Stimulated activated CD4-positive, alpha-beta T cell treated with anti-CD3 and anti-CD28 coated beads, Interleukin-15, amount 100 ng/mL, for 48 hours (primary cell): Measurements from ENCODE around the gene LMNB1.
"Not testable (repeated sequence)": the region's sequence is repeated elsewhere in the genome, so short reads cannot be mapped to it uniquely, and the experiment has no call there.

Experiments used
- DNase-seq, 2 donors: peaks; one replicate each; pipeline ENCODE4 v3.0.0-alpha.2; 2020; ENCODE audit warnings: low read depth in 2 of 2

The LMNB1 gene

GRCh38 chr5:126778675-126779403 lies 1.9 kb downstream of the LMNB1 start:
- DNase-seq: no peak

GRCh38 chr5:126780165-126780827 lies 3.4 kb downstream of the LMNB1 start:
- DNase-seq: peak; percentile 24 to 40

DNA sequence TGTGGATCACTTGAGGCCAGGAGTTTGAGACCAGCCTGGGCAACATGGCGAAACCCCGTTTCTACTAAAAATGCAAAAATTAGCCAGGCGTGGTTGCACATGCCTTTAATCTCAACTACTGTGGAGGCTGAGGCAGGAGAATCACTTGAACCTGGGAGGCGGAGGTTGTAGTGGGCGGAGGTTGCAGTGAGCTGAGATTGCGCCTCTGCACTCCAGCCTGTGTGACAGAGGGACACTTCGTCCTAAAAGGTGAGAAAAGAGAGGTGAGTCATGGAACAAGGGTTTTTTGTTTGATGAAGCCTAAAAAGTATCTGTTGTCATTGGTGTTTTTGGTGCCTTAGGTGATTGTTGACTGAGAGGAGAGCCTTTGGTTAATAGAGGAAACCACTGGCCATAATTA lies 11.5 kb downstream of the LMNB1 start:
- not testable (repeated sequence) for DNase-seq

GRCh38 chr5:126793097-126793496 lies 16.2 kb downstream of the LMNB1 start:
- DNase-seq: no peak

DNA sequence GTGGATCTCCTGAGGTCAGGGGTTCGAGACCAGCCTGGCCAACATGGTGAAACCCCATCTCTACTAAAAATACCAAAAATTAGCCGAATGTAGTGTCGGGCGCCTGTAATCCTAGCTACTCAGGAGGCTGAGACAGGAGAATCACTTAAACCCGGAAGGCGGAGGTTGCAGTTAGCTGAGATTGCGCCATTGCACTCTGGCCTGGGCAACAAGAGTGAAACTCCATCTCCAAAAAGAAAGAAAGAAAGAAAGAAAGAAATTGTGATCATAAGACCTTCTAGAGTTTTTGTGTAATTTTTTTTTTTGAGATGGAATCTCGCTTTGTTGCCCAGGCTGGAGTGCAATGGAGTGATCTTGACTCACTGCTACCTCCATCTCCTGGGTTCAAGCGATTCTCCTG lies 16.7 kb downstream of the LMNB1 start:
- not testable (repeated sequence) for DNase-seq

GRCh38 chr5:126794157-126794828 lies 17.4 kb downstream of the LMNB1 start:
- DNase-seq: no peak

GRCh38 chr5:126799780-126800179 lies 22.8 kb downstream of the LMNB1 start:
- no peak for DNase-seq

- no peak for DNase-seq
Observed at GRCh38 chr5:126801174-126801991, 24.4 kb downstream of the LMNB1 start.

DNA sequence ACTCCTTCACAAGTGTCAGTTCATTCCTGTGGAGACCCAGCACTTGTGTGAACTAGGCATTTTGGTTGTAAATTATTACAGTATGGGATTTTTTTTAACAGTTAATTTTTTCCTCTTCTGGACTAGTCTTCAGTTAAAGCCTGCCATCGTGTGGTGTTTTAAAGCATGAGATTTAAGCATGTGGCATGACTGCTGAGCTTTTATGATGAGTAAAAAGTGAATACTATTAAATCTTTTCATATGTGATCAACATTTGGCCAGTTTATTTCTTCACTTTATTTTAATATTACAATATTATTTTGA lies 25.0 kb downstream of the LMNB1 start:
- DNase-seq: no peak

DNA sequence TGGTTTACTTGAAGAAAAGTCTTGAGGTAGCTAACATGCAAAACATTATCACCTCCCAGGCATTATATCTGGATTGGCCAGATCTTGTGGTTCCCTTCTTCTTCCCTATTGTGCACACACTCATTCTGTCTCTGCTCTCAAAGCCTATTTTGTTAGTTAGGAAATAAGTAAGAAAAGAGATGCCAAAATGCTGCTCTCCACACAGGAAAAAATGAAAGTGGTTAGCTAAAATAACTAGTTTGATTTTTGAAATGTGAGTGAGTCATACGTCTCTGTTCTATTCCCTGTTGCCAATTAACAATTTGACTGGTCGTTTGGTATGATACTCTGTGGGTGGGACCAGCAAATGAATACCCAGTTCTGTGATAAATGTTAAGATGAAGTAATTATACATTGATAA lies 28.1 kb downstream of the LMNB1 start:
- DNase-seq: no peak

DNA sequence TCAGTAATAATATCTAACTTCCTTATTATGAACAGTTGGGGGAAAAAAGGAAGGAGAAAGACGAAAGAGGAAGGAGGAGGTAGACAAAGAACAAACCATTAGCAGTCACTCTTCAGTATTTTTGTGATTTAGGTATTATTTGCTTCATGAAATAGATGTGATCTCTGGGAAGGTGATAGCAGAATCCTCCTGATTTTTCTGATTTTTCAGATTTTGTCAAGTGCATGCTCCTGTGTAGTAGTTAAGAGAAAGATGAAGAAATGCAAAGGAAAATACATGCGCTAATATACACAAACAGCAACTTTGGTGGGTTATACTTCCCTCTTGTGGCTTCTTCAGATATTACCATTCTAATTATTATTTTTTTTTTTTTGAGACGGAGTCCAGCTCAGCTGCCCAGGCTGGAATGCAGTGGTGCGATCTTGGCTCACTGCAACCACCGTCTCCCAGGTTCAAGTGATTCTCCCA lies 31.6 kb downstream of the LMNB1 start:
- no peak for DNase-seq

DNA sequence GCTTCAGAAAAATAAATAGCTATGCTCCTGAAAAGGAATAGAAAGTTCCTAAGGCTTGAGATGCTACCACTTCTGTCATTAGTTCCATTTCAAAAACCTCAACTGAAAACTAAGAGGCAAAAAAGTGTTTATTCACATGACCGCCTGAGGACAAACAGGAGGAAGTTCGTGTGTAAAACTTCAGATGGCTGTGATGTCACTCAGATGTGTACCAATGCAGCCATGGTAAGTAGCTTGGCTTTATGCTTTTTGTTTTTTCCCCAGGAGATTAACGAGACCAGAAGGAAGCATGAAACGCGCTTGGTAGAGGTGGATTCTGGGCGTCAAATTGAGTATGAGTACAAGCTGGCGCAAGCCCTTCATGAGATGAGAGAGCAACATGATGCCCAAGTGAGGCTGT lies 33.0 kb downstream of the LMNB1 start:
- no peak for DNase-seq

DNA sequence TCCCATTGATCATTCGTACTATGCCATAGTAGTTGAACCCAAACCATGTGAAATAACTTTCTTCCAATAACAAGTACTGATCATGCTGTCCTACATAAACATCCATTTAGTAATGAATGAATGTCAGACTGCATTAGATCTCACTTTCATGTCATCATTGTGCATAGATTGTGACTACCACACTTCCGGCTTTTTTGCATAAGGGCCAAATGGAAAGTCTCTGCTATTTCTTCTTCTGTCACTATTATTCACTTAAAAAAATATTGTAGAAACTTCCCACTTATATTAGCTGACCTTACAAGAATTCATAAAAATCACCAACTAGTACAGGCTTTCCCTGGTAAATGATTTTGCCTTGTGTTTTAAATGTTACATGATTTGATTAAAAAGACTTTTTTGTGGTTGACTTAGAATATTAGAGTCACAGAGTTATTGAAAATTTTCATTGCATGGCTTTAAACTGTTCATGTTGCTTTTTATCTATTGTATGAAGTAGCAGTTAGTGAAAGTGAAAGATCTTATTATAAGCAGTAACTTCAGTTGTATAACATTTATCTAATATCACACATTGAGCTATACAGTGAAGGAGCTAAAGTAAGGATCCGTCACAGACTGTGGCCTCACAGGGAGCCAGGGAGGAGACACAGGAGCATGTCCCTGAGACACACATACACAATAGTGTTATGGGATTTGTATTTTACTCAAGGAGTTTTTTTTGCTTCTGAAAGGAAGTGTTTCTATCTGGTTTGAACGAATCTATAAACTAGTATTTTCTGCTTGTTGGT lies 33.9 kb downstream of the LMNB1 start:
- DNase-seq: no peak

DNA sequence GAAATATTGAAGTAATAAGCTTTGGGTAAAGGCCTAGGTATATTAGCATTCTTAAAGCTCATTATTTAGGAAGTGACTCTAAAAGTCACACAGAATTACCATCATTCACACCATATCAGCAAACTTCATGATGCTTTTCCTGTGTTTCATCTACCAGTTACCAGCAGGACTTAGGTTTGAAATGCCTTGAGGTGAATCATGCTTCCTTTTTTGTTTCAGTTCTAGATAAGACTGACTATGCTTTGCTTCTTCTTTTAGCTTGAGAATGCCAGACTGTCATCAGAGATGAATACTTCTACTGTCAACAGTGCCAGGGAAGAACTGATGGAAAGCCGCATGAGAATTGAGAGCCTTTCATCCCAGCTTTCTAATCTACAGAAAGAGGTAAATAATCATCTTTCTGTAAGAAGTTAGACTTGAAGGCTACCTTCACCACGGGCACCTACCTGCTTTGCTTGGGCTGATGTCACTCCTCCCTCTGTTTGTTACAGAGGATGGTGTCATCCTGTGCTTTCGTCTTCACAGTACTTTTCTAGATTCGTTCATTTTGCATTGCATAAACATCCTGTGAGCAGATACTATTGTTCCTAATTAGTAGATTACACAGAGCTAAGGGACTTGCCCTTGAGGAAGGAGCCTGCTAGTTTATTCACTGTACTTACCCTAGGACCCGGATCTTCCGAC lies 34.7 kb downstream of the LMNB1 start:
- DNase-seq: peak; percentile 23 to 30

- no peak for DNase-seq
Observed at GRCh38 chr5:126812199-126812570, 35.2 kb downstream of the LMNB1 start.

GRCh38 chr5:126813799-126814198 lies 36.9 kb downstream of the LMNB1 start:
- DNase-seq: not testable (repeated sequence)

DNA sequence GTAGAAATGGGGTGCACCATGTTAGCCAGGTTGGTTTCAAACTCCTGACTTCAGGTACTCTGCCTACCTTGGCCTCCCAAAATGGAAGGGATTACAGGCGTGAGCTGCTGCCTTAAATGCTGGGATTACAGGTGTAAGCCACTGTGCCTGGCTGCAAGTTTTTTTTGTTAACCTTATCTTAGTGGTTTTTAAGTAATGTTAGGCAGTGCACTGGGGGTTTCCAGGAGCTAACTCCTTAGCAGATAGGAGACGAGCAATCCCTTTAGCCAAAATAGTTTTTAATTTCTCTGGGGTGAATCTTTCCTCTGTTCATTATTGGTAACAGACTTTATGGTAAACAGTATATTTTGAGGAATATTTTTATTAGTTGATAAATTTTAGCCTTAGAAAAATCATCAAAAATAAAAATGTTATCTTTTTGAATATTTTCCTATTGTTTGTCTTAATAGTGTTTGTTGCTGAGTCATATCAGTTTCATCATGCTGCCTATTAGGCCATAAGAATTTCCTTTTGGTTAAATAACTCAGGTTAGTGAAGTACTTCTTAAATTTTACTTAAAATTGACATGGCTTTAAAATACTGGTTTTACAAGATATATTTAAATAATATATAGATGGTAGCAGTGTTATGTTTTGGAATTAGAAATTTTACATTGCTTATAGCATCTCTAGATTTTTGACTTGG lies 37.9 kb downstream of the LMNB1 start:
- no peak for DNase-seq

- DNase-seq: no peak
Observed at GRCh38 chr5:126816649-126817048, 39.7 kb downstream of the LMNB1 start.

DNA sequence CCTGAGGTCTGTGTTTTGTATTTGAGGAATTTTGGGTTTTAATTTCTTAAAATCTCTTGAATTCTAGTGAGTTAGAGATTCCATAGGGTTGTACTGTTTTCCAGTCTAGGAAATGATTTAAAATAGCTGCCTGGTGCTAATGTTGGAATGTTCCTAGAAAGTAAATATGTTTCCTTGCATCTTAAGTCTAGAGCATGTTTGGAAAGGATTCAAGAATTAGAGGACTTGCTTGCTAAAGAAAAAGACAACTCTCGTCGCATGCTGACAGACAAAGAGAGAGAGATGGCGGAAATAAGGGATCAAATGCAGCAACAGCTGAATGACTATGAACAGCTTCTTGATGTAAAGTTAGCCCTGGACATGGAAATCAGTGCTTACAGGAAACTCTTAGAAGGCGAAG lies 41.8 kb downstream of the LMNB1 start:
- no peak for DNase-seq

- DNase-seq: no peak
Observed at GRCh38 chr5:126819253-126819652, 42.3 kb downstream of the LMNB1 start.
